ENCODE measurements around the gene AKR1B1.

Gene AKR1B1

GRCh38 chr7:134420424-134421125 lies 38.3 kb downstream of the AKR1B1 start:
- FAIRE-seq (peak; percentile 35), DNase-seq (ENCODE audit: low spot score) (peak; percentile 54)

- FAIRE-seq (no peak), DNase-seq (ENCODE audit: low spot score) (no peak)
These were observed 39.0 kb downstream of the AKR1B1 start for GRCh38 chr7:134419875-134420274.

GRCh38 chr7:134419085-134419484 lies 39.8 kb downstream of the AKR1B1 start:
- no peak for DNase-seq (ENCODE audit: low spot score)
- no peak for FAIRE-seq

- FAIRE-seq, result no peak
- DNase-seq (ENCODE audit: low spot score), result no peak
These were observed 43.2 kb downstream of the AKR1B1 start for GRCh38 chr7:134415700-134416099.

DNA sequence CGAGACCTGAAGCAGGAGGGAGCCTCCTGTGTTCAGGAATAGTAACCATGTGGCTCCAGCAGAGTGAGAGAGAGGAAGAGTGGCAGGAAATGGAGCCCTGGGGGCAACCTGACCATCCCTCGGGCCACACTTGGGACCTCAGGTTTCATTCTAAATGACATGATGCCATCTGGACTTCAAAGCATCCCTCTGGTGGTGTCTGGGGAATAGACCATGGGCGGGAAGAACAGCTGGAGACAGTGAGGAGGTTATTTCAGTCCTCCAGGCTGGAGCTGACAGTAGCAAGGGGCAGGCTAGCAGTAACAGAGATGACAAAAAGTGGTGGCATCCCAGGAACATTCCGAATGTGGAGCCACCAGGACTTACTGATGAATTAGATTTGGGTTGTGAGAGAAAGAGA lies 44.8 kb downstream of the AKR1B1 start:
- FAIRE-seq, result no peak
- DNase-seq (ENCODE audit: low spot score), result no peak

DNA sequence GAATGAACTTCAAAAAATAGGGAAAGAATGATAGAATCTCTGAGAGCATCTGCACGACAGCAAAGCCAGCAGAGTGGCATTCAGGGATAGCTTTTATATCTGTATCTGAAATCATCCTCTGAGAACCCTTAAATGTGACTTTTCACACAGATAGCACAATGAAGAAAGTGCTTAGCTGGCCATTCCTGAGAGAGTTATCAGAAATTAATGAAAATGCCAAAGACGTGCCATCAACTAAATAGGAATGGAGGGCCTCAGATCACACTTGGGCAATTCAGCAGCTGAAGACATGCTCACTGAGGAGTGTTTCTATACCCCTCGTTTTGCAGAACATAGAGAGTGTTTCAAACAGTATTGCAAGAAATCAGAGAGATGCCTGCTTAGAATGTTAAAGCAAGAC lies 51.6 kb downstream of the AKR1B1 start:
- FAIRE-seq (no peak), DNase-seq (ENCODE audit: low spot score) (no peak)

GRCh38 chr7:134406431-134406830 lies 52.5 kb downstream of the AKR1B1 start:
- DNase-seq (ENCODE audit: low spot score) (no peak), FAIRE-seq (no peak)

GRCh38 chr7:134405299-134405698 lies 53.6 kb downstream of the AKR1B1 start:
- FAIRE-seq (no peak), DNase-seq (ENCODE audit: low spot score) (no peak)

DNA sequence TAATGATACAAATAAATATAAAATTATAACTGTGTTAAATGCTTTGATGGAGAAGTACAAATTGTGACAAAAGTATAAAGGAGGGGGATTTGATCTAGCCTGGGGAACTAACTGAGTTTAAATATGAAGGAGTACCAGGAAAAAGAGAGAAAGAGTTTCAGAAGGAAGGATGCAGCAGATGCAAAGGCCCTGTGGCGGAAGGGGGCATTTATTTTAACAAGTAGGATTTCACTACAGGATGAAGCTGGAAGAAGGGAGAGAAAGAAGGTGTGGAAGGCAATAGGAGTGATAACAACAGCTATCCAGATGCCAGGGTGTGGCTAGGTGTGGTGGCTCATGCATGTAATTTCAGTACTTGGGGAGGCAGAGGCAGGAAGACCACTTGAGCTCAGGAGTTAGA lies 55.8 kb downstream of the AKR1B1 start:
- DNase-seq (ENCODE audit: low spot score) (no peak), FAIRE-seq (no peak)

- no peak for DNase-seq (ENCODE audit: low spot score)
These were observed 58.0 kb downstream of the AKR1B1 start for GRCh38 chr7:134400859-134401258.

DNA sequence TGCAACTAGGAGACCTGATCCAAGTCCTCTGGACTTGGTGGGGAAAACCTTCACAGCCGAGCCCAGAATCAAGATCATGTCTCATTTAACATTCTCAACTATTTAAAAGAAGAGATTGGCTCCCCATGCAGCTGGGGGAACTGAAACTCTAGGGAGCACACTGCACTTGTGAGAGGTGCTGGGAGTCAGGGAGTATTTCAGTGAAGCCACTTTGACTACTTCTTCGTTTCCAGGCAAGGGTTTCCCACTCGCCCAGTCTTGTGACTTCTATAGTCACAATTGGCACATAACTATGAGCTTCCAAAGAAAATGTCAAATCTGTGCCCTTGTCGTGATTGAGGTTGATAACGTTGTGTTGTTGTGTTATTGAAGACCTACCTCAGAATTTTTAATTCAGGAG lies 62.9 kb downstream of the AKR1B1 start:
- FAIRE-seq, result no peak

More at GRCh38 chr7:134400859-134401258, 58.0 kb downstream of the AKR1B1 start:
- no peak for FAIRE-seq

DNA sequence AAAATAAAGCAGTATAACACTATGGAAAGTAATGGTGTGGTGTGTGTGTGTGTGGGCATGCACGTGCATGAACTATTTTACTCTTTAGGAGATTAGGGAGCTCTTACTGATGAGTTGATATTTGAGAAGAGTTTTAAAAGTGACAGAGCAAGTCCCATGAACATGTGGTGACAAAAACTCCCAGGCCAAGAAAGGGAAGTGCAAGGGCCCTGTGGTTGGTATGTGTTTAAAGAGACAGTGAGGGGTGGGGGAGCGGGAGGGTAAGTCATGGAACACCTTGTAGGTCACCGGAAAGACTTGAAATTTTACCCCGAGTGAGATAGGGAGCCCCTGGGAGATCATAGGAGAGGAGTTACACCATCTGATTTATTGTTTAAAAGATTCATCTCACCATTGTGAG lies 63.3 kb downstream of the AKR1B1 start:
- FAIRE-seq (no peak), DNase-seq (ENCODE audit: low spot score) (no peak)

More for the DNA sequence above, 62.9 kb downstream of the AKR1B1 start:
- no peak for DNase-seq (ENCODE audit: low spot score)

- FAIRE-seq (no peak), DNase-seq (ENCODE audit: low spot score) (no peak)
These were observed 64.8 kb downstream of the AKR1B1 start for GRCh38 chr7:134394056-134394455.

Data from RCC 7860 (cell line).